ENCODE data around the gene ZCCHC17.

DNA sequence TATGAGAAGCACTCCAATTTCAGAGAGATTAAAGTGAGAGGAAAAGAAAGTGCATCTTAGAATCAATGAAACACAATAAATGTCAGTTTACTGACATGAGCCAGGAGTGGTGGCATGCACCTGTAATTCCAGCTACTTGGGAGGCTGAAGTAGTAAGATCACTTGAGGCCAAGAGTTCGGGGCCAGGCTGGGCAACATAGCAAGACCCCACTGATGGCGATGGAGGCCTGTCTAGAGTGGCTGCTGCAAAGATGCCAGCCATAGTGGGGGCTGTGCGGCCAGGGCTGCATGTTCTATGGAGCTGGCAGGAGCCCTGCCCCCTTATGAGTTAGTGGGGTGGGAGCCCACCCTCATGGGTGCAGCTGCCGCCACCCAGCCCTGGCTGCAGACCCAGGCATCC is 27.3 kb downstream of the ZCCHC17 start:
- TF ChIP-seq, protein P1, sequence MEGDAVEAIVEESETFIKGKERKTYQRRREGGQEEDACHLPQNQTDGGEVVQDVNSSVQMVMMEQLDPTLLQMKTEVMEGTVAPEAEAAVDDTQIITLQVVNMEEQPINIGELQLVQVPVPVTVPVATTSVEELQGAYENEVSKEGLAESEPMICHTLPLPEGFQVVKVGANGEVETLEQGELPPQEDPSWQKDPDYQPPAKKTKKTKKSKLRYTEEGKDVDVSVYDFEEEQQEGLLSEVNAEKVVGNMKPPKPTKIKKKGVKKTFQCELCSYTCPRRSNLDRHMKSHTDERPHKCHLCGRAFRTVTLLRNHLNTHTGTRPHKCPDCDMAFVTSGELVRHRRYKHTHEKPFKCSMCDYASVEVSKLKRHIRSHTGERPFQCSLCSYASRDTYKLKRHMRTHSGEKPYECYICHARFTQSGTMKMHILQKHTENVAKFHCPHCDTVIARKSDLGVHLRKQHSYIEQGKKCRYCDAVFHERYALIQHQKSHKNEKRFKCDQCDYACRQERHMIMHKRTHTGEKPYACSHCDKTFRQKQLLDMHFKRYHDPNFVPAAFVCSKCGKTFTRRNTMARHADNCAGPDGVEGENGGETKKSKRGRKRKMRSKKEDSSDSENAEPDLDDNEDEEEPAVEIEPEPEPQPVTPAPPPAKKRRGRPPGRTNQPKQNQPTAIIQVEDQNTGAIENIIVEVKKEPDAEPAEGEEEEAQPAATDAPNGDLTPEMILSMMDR (conservative IDR thresholded peaks at IDR 0.05), result no peak
- no peak for TF ChIP-seq EZH2 (IDR thresholded peaks at IDR 0.05; ENCODE audit: low read depth)

Measured in PC-9 (cell line).